ENCODE measurements around the gene LRRC52.

LRRC52 gene

GRCh38 chr1:165543532-165544438 lies at the start of gene LRRC52:
LRRC52 (plus strand) TSS chr1:165544000; CDS start chr1:165544297, 297 bp downstream.
- Histone ChIP-seq H3K27ac (no peak within 1 kb of the TSS), H3K4me3 (no peak within 1 kb of the TSS)

GRCh38 chr1:165494949-165495857 lies 48.6 kb upstream of the LRRC52 start:
- Histone ChIP-seq H3K4me3 (no peak overlapping the region), H3K27ac (no peak overlapping the region)

- Histone ChIP-seq H3K4me3 (no peak overlapping the region), H3K27ac (no peak overlapping the region)
Observed at GRCh38 chr1:165495858-165496205, 48.0 kb upstream of the LRRC52 start.

- Histone ChIP-seq H3K4me3 (no peak overlapping the region), H3K27ac (no peak overlapping the region)
Observed at GRCh38 chr1:165496501-165496900, 47.3 kb upstream of the LRRC52 start.

- Histone ChIP-seq H3K27ac (no peak overlapping the region), H3K4me3 (no peak overlapping the region)
Observed at GRCh38 chr1:165497069-165498013, 46.5 kb upstream of the LRRC52 start.

GRCh38 chr1:165501330-165501969 lies 42.4 kb upstream of the LRRC52 start:
- H3K27ac ChIP-seq, result no peak overlapping the region
- H3K4me3 ChIP-seq, result no peak overlapping the region

- no peak overlapping the region for H3K27ac ChIP-seq
- no peak overlapping the region for H3K4me3 ChIP-seq
Observed at GRCh38 chr1:165501970-165502348, 41.8 kb upstream of the LRRC52 start.

GRCh38 chr1:165507570-165507969 lies 36.2 kb upstream of the LRRC52 start:
- H3K27ac ChIP-seq, result no peak overlapping the region
- no peak overlapping the region for H3K4me3 ChIP-seq

GRCh38 chr1:165508291-165508690 lies 35.5 kb upstream of the LRRC52 start:
- Histone ChIP-seq H3K27ac (no peak overlapping the region), H3K4me3 (no peak overlapping the region)

GRCh38 chr1:165512816-165513215 lies 31.0 kb upstream of the LRRC52 start:
- H3K4me3 ChIP-seq, result no peak overlapping the region
- H3K27ac ChIP-seq, result no peak overlapping the region

GRCh38 chr1:165516469-165516868 lies 27.3 kb upstream of the LRRC52 start:
- Histone ChIP-seq H3K27ac (no peak overlapping the region), H3K4me3 (no peak overlapping the region)

- Histone ChIP-seq H3K4me3 (no peak overlapping the region), H3K27ac (no peak overlapping the region)
Observed at GRCh38 chr1:165520646-165521045, 23.2 kb upstream of the LRRC52 start.

- Histone ChIP-seq H3K27ac (no peak overlapping the region), H3K4me3 (no peak overlapping the region)
Observed at GRCh38 chr1:165524639-165525285, 19.0 kb upstream of the LRRC52 start.

- Histone ChIP-seq H3K27ac (no peak overlapping the region), H3K4me3 (no peak overlapping the region)
Observed at GRCh38 chr1:165525708-165526107, 18.1 kb upstream of the LRRC52 start.

- Histone ChIP-seq H3K27ac (no peak overlapping the region), H3K4me3 (no peak overlapping the region)
Observed at GRCh38 chr1:165527251-165528007, 16.4 kb upstream of the LRRC52 start.

- H3K4me3 ChIP-seq, result no peak overlapping the region
- no peak overlapping the region for H3K27ac ChIP-seq
Observed at GRCh38 chr1:165531021-165531420, 12.8 kb upstream of the LRRC52 start.

GRCh38 chr1:165532053-165532452 lies 11.7 kb upstream of the LRRC52 start:
- Histone ChIP-seq H3K27ac (no peak overlapping the region), H3K4me3 (no peak overlapping the region)

- no peak overlapping the region for H3K4me3 ChIP-seq
- H3K27ac ChIP-seq, result no peak overlapping the region
Observed at GRCh38 chr1:165533254-165533653, 10.5 kb upstream of the LRRC52 start.

All from skin epidermis (tissue), 12 donors.